HG02763 (cell line): ENCODE measurements around the gene IFNA4.
"Not testable (repeated sequence)": the region's sequence is repeated elsewhere in the genome, so short reads cannot be mapped to it uniquely, and the experiment has no call there.

ENCODE experiments used
- ATAC-seq: cut with Tn5 transposase; IDR thresholded peaks from one replicate; pipeline ENCODE4 v1.9.1; 2021; ENCODE audit warnings: mild to moderate bottlenecking, moderate library complexity; ENCODE audit not compliant: unreplicated experiment

Gene IFNA4

DNA sequence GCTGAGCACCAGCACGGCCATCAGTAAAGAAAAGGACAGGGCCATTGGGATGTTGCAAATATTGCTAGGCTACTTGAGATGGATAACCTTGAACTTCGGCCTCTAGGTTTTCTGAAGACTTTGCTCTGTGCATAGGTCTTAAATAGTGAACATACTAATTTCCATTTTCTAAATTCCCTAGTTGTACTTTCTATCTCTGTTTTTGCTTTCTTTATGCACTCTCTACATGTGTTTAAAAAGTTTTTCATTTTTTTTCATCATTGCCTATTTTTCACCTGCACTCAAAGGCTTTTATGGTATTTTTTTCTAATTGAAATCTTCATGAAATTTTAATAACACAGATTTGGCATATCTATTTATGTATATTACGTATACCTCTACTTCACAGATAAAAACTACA is at the start of gene IFNA4:
TSS of gene IFNA4 (minus strand) at position 101 of the 400 bp plus-strand sequence. CDS start at position 45, 56 bp downstream.
- ATAC-seq, result not testable (repeated sequence)

DNA sequence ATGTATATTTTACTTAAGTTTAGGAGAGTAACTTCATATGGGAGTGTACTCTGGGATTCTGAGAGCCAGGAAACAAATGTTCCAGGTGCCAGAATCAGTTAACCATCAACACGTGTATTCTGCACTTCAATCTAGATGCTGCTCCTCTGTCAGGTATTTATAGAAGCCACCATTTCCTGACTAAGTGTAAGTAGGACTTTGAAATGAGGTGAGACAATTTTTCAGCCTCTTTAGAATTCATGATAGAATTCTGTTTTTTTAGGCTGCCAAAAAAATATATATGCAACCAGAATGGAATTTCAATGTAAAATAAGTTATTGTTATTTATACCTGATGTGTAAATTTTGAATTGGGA is 49.0 kb upstream of the IFNA4 start:
- not testable (repeated sequence) for ATAC-seq

DNA sequence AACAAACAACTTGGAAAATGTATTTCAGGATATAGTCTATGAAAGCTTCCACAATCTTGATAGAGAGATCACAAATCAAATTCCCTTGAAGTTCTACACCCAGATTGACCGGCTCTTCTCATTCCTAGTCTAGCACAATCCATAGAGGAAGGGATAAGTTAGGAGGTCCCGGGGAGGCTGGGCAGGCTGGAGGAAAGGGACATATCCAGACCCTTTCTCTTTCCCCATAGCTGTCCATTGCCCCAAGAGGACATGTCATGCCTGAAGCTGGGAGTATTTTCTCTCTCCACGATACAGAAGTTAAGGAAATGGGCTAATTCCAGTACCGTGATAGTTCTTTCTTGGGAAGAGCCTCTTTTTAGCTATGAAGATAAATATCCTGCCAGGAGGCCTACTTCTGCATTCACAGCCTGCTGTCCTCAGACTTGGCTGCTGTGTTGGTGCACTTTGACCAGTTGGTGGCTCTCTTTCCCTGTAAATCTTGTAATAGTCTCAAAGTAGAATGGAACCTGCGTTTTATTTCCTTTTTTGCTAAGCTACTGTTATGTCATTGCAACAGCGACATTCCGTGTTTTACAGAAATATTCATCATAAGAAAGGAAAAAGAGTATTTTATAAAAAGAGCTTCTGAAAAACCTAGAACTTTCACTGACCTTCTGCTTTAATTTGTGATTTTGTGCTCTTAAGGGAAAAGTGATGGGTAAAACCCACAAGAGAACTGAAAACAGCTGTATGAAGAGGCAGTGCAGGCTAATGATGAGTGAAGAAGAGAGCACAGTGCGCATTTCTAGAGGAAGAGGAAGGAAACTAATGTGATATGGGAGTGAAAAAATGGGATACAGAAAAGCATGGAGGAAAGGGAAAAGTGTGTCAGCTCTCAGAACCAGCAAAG is 48.3 kb upstream of the IFNA4 start:
- ATAC-seq, result peak; percentile 75

DNA sequence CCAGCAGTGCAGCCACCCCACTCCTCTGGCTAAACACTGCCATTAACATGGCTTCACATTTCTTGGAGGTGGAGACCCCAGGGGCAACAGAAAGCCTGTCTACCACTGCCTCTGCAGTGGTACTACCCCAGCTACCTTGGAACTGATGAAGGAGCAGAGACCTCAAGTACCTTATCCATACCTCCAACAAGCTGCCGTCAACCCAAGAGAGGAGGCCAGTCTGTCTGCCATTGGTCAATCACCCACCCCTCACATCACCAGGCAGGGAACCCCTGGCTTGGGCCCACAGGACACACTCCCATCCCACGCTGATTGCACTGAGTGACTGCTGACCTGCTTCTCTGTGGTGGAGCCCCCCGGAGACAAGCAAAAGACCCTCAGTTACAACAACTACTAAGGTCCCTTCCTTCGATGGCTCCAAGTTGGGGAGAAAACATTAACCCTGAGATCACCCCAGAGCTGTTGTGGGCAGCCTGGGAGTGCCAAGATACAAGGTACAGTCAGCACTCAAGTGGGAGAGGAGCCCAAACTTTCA is 46.8 kb upstream of the IFNA4 start:
- ATAC-seq, result no peak

DNA sequence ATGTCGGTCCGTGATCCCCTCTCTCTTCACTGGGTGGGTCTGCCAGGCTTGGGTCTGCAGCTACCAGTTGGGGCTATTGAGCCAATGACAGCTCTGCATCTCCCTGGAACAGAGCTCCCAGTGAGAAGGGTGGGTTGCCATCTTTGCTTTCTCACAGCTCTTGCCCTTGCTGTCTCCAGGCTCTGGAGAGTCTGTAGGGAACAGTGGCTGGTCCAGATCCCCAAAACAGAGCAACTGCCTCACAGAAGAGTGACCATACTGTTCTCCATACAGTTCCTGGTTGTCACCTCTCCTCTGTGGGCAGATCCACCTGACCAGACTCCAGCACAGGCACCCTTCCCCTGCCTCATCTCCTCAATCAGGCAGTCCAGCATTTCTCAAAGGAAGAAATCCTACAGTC is 45.9 kb upstream of the IFNA4 start:
- no peak for ATAC-seq

DNA sequence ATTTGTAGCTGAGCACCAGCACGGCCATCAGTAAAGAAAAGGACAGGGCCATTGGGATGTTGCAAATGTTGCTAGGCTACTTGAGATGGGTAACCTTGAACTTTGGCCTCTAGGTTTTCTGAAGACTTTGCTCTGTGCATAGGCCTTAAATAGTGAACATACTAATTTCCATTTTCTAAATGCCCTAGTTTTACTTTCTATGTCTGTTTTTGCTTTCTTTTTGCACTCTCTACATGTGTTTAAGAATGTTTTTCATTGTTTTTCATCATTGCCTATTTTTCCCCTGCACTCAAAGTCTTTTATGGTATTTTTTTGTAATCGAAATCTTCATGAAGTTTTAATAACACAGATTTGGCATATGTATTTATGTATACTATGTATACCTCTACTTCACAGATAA is 40.7 kb upstream of the IFNA4 start, which contains the start of gene IFNA17:
TSS of gene IFNA17 (minus strand) at position 101 of the 400 bp plus-strand sequence. CDS start at position 52, 49 bp downstream.
- no peak for ATAC-seq

DNA sequence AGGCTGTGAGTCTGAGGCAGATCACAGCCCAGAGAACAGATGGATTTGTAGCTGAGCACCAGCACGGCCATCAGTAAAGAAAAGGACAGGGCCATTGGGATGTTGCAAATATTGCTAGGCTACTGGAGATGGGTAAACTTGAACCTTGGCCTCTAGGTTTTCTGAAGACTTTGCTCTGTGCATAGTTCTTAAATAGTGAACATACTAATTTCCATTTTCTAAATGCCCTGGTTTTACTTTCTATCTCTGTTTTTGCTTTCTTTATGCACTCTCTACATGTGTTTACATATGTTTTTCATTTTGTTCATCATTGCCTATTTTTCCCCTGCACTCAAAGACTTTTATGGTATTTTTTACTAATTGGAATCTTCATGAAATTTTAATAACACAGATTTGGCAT is 29.8 kb upstream of the IFNA4 start, which contains the start of gene IFNA16:
TSS of gene IFNA16 (minus strand) at position 101 of the 400 bp plus-strand sequence. CDS start at position 95, 6 bp downstream.
- not testable (repeated sequence) for ATAC-seq

DNA sequence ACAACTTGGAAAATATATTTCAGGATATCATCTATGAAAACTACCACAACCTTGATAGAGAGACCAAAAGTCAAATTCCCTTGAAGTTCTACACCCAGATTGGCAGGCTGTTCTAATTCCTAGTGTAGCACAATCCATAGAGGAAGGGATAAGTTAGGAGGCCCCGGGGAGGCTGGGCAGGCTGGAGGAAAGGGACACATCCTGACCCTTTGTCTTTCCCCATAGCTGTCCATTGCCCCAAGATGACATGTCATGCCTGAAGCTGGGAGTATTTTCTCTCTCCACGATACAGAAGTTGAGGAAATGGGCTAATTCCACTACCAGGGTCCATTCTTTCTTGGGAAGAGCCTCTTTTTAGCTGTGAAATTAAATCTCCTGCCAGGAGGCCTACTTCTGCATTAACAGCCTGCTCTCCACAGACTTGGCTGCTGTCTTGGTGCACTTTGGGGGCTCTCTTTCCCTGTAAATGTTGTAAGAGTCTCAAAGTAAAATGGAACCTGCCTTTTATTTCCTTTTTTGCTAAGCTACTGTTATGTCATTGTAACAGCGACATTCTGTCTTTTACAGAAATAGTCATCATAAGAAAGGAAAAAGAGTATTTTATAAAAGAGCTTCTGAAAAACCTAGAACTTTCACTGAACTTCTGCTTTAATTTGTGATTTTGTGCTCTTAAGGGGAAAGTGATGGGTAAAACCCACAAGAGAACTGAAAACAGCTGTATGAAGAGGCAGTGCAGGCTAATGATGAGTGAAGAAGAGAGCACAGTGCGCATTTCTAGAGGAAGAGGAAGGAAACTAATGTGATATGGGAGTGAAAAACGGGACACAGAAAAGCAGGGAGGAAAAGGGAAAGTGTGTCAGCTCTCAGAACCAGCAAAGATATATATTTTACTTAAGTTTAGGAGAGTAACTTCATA is 26.3 kb upstream of the IFNA4 start:
- ATAC-seq, result peak; percentile 59

DNA sequence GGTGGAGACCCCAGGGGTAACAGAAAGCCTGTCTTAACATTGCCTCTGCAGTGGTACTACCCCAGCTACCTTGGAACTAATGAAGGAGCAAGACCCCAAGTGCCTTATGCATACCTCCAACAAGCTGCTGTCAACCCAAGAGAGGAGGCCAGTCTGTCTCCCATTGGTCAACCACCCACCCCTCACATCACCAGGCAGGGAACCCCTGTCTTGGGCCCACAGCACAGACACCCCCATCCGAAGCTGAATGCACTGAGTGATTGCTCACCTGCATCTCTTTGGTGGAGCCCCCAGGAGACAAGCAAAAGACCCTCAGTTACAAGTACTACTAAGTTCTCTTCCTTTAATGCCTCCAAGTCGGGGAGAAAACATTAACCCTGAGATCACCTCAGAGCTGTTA is 24.8 kb upstream of the IFNA4 start:
- not testable (repeated sequence) for ATAC-seq

DNA sequence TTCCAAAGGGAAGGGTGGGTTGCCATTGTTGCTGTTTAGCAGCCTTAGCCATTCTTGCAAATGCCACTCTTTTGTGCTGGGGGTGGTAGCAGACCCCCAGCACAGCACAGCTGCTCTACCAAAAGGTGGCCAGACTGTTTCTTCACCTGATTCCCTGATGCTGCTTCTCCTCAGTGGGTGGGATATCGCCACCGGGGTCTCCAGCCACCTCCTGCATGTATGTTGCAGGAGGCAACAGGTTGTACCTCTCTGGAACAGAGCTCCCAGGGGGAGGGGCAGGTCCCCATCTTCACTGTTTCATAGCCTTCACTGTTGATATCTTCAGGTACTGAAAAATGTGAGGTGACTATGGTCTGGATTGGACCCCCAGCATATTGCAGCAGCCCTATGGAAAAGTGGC is 23.4 kb upstream of the IFNA4 start:
- ATAC-seq, result not testable (repeated sequence)

DNA sequence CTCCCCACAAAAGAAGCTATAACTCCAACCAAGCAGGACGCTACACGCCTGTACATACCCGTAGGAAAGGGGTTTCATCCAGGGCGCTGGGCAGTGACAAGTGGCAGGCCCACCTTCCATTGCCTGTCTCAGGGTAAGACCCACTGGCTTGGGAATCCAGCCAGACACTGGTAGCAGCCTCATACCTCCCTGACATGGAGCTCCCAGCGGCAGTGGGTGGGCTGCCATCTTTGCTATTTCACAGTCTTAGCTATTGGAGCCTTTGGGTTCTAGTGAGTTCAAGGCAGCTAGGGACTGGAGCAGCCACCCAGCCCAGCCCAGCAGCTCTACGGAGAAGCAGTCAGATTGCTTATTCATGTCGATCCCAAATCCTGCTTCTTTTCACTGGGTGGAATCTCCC is 22.9 kb upstream of the IFNA4 start:
- ATAC-seq, result no peak

DNA sequence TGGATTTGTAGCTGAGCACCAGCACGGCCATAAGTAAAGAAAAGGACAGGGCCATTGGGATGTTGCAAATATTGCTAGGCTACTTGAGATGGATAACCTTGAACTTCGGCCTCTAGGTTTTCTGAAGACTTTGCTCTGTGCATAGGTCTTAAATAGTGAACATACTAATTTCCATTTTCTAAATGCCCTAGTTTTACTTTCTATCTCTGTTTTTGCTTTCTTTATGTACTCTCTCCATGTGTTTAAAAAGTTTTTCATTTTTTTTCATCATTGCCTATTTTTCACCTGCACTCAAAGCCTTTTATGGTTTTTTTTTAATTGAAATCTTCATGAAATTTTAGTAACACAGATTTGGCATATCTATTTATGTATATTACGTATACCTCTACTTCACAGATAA is 19.7 kb upstream of the IFNA4 start, which contains the start of gene IFNA10:
TSS of gene IFNA10 (minus strand) at position 101 of the 400 bp plus-strand sequence. CDS start at position 55, 46 bp downstream.
- ATAC-seq, result not testable (repeated sequence)

DNA sequence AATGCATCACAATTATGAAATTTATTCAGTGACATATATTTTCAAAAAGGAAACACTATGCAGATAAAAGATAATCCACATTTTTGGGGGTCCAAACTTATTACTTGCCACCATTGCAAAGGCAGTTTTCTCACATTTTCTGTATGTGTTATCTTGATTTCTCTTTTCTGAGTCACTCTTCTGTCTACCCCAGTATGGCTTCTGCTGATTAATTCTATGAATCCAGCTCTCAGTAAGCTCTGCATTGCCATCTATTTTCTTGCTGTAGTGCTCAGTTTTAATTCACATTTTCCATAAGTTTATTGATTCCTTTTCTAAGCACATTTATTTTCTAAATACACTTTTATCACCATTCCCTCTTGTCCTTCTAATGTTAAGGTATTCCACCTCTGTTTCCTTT is 17.8 kb upstream of the IFNA4 start:
- no peak for ATAC-seq

DNA sequence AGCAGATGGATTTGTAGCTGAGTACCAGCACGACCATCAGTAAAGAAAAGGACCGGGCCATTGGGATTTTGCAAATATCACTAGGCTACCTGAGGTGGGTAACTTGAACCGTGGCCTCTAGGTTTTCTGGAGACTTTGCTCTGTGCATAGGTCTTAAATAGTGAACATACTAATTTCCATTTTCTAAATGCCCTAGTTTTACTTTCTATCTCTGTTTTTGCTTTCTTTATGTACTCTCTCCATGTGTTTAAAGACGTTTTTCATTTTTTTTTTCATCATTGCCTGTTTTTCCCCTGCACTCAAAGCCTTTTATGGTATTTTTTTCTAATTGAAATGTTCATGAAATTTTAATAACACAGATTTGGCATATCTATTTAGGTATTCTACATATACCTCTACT is 14.7 kb upstream of the IFNA4 start, which contains the start of gene IFNA7:
TSS of gene IFNA7 (minus strand) at position 101 of the 400 bp plus-strand sequence. CDS start at position 61, 40 bp downstream.
- not testable (repeated sequence) for ATAC-seq

DNA sequence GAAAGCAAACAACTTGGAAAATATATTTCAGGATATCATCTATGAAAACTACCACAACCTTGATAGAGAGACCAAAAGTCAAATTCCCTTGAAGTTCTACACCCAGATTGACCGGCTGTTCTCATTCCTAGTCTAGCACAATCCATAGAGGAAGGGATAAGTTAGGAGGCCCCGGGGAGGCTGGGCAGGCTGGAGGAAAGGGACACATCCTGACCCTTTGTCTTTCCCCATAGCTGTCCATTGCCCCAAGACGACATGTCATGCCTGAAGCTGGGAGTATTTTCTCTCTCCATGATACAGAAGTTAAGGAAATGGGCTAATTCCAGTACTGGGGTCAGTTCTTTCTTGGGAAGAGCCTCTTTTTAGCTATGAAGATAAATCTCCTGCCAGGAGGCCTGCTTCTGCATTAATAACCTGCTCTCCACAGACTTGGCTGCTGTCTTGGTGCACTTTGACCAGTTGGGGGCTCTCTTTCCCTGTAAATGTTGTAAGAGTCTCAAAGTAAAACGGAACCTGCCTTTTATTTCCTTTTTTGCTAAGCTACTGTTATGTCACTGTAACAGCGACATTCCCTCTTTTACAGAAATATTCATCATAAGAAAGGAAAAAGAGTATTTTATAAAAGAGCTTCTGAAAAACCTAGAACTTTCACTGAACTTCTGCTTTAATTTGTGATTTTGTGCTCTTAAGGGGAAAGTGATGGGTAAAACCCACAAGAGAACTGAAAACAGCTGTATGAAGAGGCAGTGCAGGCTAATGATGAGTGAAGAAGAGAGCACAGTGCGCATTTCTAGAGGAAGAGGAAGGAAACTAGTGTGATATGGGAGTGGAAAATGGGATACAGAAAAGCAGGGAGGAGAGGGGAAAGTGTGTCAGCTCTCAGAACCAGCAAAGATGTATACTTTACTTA is 7.7 kb upstream of the IFNA4 start:
- peak; percentile 90 for ATAC-seq

DNA sequence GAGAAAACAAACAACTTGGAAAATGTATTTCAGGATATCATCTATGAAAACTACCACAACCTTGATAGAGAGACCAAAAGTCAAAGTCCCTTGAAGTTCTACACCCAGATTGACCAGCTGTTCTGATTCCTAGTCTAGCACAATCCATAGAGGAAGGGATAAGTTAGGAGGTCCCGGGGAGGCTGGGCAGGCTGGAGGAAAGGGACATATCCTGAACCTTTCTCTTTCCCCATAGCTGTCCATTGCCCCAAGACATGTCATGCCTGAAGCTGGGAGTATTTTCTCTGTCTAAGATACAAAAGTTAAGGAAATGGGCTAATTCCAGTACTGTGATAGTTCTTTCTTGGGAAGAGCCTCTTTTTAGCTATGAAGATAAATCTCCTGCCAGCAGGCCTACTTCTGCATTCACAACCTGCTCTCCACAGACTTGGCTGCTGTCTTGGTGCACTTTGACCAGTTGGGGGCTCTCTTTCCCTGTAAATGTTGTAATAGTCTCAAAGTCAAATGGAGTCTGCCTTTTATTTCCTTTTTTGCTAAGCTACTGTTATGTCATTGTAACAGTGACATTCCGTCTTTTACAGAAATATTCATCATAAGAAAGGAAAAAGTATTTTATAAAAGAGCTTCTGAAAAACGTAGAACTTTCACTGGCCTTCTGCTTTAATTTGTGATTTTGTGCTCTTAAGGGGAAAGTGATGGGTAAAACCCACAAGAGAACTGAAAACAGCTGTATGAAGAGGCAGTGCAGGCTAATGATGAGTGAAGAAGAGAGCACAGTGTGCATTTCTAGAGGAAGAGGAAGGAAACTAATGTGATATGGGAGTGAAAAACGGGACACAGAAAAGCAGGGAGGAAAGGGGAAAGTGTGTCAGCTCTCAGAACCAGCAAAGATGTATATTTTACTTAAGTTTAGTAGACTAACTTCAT is 4.3 kb downstream of the IFNA4 start:
- ATAC-seq, result peak; percentile 87

DNA sequence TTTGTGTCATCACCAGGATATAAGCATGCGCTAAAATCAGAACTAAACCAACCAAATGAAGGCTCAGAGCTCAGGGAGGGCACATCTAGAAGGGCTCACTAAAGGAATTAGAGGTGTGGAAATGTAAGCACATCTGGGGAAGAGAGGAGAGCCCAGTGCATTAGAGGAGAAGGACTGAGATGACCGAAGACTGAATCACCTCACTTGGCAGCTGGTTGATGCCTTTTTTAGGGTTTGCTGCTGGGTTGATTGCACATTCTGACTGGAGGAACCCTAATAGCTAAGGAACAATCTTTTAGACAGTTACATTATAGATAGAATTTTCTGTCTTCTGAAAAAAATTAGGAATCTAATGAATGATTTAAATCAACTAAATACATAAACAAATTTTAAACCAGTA is 12.7 kb downstream of the IFNA4 start:
- ATAC-seq, result no peak

DNA sequence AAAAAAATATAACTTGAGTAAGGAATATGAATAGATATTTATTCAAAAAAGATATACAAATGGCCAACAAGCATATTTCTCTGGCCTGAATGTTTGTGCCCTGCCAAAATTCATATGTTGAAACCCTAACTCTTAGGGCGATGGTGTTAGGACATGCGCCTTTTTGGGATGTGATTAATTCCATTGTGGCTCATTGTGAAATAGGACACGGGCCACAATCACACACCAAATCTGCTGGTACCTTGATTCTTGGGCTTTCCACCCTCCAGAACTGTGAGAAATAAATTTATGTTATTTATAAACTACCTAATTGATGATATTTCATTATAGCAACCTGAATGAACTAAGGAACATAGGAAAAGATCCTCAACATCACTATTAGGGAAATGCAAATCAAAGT is 15.2 kb downstream of the IFNA4 start:
- ATAC-seq, result no peak

DNA sequence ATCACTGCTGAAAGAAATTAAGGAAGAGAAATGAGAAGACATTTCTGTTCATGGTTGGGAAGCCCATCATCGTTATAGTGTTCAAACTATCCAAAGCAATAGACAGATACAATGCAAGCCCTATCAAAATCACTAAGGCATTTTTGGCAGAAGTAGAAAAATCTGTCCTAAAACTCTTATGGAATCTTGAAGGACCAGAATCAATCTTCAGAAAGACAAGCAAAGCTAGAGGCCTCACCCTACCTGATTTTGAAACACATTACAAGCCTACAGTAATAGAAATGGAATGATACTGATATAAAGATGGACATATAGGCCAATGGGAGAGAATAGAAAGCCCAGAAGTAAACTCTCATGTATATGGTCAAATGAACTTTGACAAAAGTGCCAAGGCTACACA is 16.0 kb downstream of the IFNA4 start:
- ATAC-seq, result no peak
